ENCODE data around the gene NEMP2. TPM values are rescaled to one million over a fixed set of nuclear protein-coding genes. Genes with fewer than 3 reads are reported as not detected.

Gene NEMP2
- total RNA-seq, 2 experiments from 2014 or later = 11.6 to 12.2 TPM

- no peak overlapping the region for H3K4me3 ChIP-seq (ENCODE audit: low read length)
- ATAC-seq (ENCODE audit: poor library complexity) = no peak
- H3K4me1 ChIP-seq (ENCODE audit: insufficient read depth, low read length) = no peaks in the 10 kb centered on the region
- no peak for TF ChIP-seq CTCF (IDR thresholded peaks at IDR 0.05)
- intact Hi-C loops (cut with DNase I, micrococcal nuclease) = no loop called here
- Mint-ChIP-seq H3K4me3 (no peak overlapping the region), H3K4me1 (ENCODE audit: low read depth) (peaks cover 13% of the 10 kb centered on the region), H3K27ac (no peak overlapping the region), H3K27me3 (no peaks in the 10 kb centered on the region), H3K9me3 (no peaks in the 10 kb centered on the region), H3K36me3 (ENCODE audit: low read depth) (no peaks in the 10 kb centered on the region)
- POLR2A ChIA-PET = no interaction called here
- no peaks in the 10 kb centered on the region for H3K27me3 ChIP-seq (ENCODE audit: control insufficient read depth in 1 of 2, insufficient read depth in 2 of 2, low read length in 2 of 2)
- H3K9me3 ChIP-seq (ENCODE audit: control insufficient read depth in 1 of 2, insufficient read depth in 1 of 2, low read length in 2 of 2) = no peaks in the 10 kb centered on the region
- CTCF ChIA-PET = interaction anchor here (1.0 kb wide), 1 partner anchor 8 kb away, joined by 3 read pairs; no protein-coding TSS in a partner anchor
- no peak for DNase-seq
- H3K27ac ChIP-seq (ENCODE audit: low read depth in 1 of 2, low read length in 2 of 2) = no peak overlapping the region
- H3K36me3 ChIP-seq (ENCODE audit: insufficient read depth, low read length) = no peaks in the 10 kb centered on the region
Observed at GRCh38 chr2:190582736-190583506, 48.4 kb upstream of the NEMP2 start.

DNA sequence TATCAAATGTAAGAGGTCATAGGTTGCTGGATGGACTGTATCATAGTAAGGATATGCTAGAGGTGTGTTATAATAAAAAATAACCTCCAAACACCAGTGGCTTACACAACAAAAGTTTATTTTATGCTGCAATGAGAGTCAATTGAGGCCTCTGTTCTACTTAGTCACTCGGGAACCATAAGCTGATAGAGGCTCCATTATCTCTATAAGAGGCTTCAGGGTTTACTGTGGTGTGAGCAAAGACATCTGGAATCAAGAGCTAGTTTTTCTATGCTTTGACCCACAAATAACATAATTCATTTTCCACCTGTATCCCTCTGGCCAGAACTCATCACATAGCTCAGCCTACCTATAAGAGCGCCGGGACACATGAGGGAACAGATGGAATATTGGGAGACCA lies 47.5 kb upstream of the NEMP2 start:
- intact Hi-C loops (cut with DNase I, micrococcal nuclease) = no loop called here
- Mint-ChIP-seq H3K4me3 (no peak overlapping the region), H3K9me3 (no peaks in the 10 kb centered on the region), H3K4me1 (ENCODE audit: low read depth) (peaks cover 16% of the 10 kb centered on the region), H3K36me3 (ENCODE audit: low read depth) (no peaks in the 10 kb centered on the region), H3K27ac (no peak overlapping the region), H3K27me3 (no peaks in the 10 kb centered on the region)
- Histone ChIP-seq H3K4me3 (ENCODE audit: low read length) (no peak overlapping the region), H3K36me3 (ENCODE audit: insufficient read depth, low read length) (no peaks in the 10 kb centered on the region), H3K27me3 (ENCODE audit: control insufficient read depth in 1 of 2, insufficient read depth in 2 of 2, low read length in 2 of 2) (no peaks in the 10 kb centered on the region), H3K4me1 (ENCODE audit: insufficient read depth, low read length) (no peaks in the 10 kb centered on the region), H3K27ac (ENCODE audit: low read depth in 1 of 2, low read length in 2 of 2) (no peak overlapping the region), H3K9me3 (ENCODE audit: control insufficient read depth in 1 of 2, insufficient read depth in 1 of 2, low read length in 2 of 2) (no peaks in the 10 kb centered on the region)
- no peak for DNase-seq
- POLR2A ChIA-PET = no interaction called here
- no peak for ATAC-seq (ENCODE audit: poor library complexity)
- TF ChIP-seq CTCF (IDR thresholded peaks at IDR 0.05) = no peak
- CTCF ChIA-PET = interaction anchor here (1.0 kb wide), 2 partner anchors 9 to 13 kb away, joined by 3 read pairs; no protein-coding TSS in a partner anchor

GRCh38 chr2:190579915-190580846 lies 45.7 kb upstream of the NEMP2 start:
- no peak overlapping the region for H3K27ac ChIP-seq (ENCODE audit: low read depth in 1 of 2, low read length in 2 of 2)
- no peak for ATAC-seq (ENCODE audit: poor library complexity)
- H3K27me3 Mint-ChIP-seq = no peaks in the 10 kb centered on the region
- no peaks in the 10 kb centered on the region for H3K27me3 ChIP-seq (ENCODE audit: control insufficient read depth in 1 of 2, insufficient read depth in 2 of 2, low read length in 2 of 2)
- H3K4me3 Mint-ChIP-seq = no peak overlapping the region
- no peaks in the 10 kb centered on the region for H3K36me3 ChIP-seq (ENCODE audit: insufficient read depth, low read length)
- TF ChIP-seq CTCF (IDR thresholded peaks at IDR 0.05) = no peak
- intact Hi-C loops (cut with DNase I, micrococcal nuclease) = no loop called here
- no peak overlapping the region for H3K4me3 ChIP-seq (ENCODE audit: low read length)
- peaks cover 31% of the 10 kb centered on the region for H3K4me1 Mint-ChIP-seq (ENCODE audit: low read depth)
- ChIA-PET CTCF (interaction anchor here (0.6 kb wide), 1 partner anchor 102 kb away, joined by 3 read pairs; no protein-coding TSS in a partner anchor), POLR2A (no interaction called here)
- DNase-seq = no peak
- no peaks in the 10 kb centered on the region for H3K36me3 Mint-ChIP-seq (ENCODE audit: low read depth)
- H3K9me3 ChIP-seq (ENCODE audit: control insufficient read depth in 1 of 2, insufficient read depth in 1 of 2, low read length in 2 of 2) = no peaks in the 10 kb centered on the region
- H3K27ac Mint-ChIP-seq = no peak overlapping the region
- H3K4me1 ChIP-seq (ENCODE audit: insufficient read depth, low read length) = no peaks in the 10 kb centered on the region
- H3K9me3 Mint-ChIP-seq = no peaks in the 10 kb centered on the region
